NCI-H82 treated with DMSO at 0.1 percent for 48 hours (cell line): ENCODE measurements around the gene TRIM44.
"Not testable (repeated sequence)": the region's sequence is repeated elsewhere in the genome, so short reads cannot be mapped to it uniquely, and the experiment has no call there.

Source experiments
- DNase-seq: peaks from one replicate; lab custom pipeline; 2025; ENCODE audit not compliant: unreplicated experiment; lab: John Stamatoyannopoulos, UW

TRIM44 gene

GRCh38 chr11:35632301-35632700 is 30.3 kb upstream of the TRIM44 start:
- DNase-seq, result peak; percentile 95

- no peak for DNase-seq
Observed at GRCh38 chr11:35633827-35634423, 28.6 kb upstream of the TRIM44 start.

GRCh38 chr11:35635933-35636332 is 26.6 kb upstream of the TRIM44 start:
- DNase-seq, result no peak

GRCh38 chr11:35639591-35640179 is 22.9 kb upstream of the TRIM44 start:
- no peak for DNase-seq

GRCh38 chr11:35641171-35641897 is 21.2 kb upstream of the TRIM44 start:
- no peak for DNase-seq

GRCh38 chr11:35641964-35642363 is 20.6 kb upstream of the TRIM44 start:
- no peak for DNase-seq

DNA sequence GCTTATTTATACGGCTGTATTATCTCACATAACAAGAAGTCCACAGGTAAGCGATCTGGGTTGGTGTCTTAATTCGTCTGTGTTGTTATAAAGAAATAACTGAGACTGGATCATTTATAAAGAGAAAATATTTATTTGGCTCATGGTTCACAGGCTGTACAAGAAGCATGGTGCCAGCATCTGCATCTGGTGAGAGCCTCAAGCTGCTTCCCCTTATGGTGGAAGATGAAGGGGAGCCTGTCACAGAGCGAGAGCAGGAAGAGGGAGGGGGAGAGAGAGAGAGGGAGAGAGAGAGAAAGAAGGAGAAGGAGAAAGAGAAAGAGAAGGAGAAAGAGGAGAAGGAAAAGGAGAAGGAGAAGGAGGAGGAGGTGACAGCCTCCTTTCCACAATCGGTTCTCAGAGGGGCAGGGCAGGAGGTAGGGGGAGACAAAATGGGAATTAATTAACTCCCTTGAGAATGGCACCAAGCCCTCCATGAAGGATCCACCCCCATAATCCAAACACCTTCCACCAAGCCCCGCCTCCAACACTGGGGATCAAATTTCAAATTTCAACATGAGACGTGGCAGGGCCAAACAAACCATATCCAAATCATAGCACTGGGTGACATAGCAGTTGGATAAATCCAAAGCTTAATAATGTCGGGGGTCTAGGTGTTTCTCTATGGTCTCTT is 15.0 kb upstream of the TRIM44 start:
- no peak for DNase-seq

DNA sequence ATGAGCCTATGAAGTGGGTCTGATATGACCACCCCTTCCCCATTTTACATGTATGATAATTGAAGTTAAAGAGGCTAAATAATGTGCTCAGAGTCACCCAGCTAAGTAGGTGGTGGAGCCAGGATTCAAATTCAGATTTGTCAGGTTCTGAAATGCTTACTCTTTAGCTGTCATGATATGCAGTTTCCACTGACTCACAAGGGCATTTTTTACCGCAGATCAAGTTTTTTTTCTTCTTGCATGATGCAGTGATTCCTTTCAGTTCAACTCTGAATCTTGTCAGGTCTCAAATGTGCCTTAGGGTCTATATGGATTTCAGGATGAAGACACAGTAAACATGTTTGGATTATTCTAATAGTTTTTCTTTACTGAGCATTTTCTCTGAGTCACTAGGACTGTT is 12.6 kb upstream of the TRIM44 start:
- no peak for DNase-seq

GRCh38 chr11:35650467-35650866 is 12.1 kb upstream of the TRIM44 start:
- DNase-seq, result no peak

GRCh38 chr11:35651263-35651662 is 11.3 kb upstream of the TRIM44 start:
- DNase-seq, result no peak

- DNase-seq, result not testable (repeated sequence)
Observed at GRCh38 chr11:35652786-35653185, 9.8 kb upstream of the TRIM44 start.

DNA sequence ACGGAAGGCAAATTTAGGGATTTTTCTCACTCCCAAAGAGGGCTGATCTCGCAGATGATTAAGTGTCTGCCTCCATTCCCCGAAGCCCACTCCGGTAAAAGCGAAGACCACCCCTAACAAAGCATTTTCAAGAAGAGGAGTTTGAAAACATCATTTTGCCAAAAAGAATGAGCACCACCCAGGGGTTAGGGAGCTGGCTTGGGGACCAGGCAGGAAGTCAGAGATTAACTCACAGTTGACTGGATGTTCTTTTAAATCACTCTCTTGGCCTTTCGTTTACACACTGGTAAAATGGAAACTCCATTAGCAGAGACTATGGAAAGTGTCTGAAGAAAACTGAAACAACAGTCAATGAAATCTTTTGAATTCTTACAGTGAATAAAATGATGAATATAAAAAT is 7.9 kb upstream of the TRIM44 start:
- peak; percentile 18 for DNase-seq

- DNase-seq, result no peak
Observed at GRCh38 chr11:35655254-35655653, 7.3 kb upstream of the TRIM44 start.

- DNase-seq, result no peak
Observed at GRCh38 chr11:35655856-35656255, 6.7 kb upstream of the TRIM44 start.

DNA sequence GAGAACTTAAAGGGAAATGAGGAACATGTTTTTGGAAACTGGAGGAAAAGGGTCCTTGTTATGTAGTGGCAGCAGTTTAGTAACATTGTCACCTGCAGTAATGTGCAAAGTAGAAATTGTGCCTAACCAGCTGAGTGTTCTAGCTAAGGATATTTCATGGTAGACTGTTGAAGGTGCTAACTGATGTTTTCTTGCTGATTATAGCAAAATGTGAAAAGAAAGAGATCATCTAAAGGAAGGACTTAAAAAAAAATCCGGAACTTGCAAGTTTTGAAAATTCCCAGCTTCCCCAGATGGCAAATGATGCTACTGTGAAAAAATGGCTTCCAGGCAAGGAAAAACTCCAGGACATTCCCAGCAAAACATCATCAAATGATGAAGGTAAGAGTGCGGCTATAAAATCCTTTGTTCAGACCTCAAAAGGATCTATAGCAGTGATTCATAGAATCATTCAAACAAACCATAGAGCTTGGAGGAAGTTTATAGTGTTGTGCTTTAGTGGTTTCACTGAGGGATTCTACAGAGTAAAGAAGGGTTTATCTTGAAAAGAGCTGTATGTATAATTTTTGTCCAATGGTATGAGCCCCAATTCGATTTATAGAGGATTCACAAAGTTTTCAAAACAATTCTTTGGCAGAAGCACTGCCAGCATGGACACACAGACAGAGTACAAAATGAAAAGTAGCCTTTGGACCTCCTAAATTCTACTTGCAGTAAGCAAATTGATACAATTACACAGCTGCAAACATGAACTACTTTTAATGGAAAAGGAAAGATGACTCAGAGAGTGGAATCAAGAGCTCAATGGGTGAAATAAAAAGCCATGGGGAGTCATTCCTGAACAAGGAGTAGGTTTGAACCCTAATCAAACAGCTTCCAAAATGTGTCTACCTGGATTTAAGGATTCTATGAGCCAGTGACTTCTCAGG is 4.3 kb upstream of the TRIM44 start:
- no peak for DNase-seq

DNA sequence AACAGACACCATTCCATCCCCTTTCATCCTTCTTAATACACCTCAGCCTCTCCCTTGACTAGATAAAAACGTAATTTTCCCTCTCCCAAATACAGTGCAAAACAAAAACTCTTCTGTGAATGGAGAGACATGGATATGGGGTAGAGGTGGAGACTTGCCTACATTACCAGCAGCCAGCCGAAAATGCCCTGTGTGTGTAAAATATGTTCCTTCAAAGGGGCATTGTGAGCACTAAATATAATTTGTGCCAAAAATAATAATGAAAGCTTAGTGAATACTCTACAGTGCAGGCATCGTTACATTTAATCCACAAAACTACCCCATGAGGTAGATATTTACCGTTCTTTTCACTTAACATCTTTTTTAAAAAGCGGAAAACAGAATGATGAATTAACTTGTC is 1.0 kb upstream of the TRIM44 start:
- no peak for DNase-seq

GRCh38 chr11:35662061-35662648 is 420 bp upstream of the TRIM44 start:
- no peak for DNase-seq

DNA sequence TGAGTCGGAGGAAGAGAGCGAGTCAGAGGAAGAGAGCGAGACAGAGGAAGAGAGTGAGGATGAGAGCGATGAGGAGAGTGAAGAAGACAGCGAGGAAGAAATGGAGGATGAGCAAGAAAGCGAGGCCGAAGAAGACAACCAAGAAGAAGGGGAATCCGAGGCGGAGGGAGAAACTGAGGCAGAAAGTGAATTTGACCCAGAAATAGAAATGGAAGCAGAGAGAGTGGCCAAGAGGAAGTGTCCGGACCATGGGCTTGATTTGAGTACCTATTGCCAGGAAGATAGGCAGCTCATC is 780 bp downstream of the TRIM44 start:
- DNase-seq, result no peak

- no peak for DNase-seq
Observed at GRCh38 chr11:35664977-35665441, 2.4 kb downstream of the TRIM44 start.

DNA sequence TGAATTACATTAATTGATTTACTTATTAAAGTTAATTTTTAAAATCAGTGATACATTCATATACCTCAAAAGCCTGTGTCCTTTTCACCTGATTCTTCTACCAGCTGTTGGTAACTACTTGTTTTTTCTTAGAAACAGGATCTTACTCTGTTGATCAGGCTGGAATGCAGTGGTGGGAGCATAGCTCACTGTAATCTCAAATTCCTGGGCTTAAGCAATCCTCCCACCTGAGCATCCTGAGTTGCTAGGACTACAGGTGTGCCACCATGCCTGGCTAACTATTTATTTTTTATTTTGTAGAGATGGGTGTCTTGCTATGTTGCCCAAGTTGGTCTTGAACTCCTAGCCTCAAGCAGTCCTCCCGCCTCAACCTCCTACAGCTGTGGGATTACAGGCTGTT is 4.7 kb downstream of the TRIM44 start:
- DNase-seq, result no peak

- not testable (repeated sequence) for DNase-seq
Observed at GRCh38 chr11:35668350-35668749, 5.8 kb downstream of the TRIM44 start.
